ENCODE results near the gene AKNA. TPM values are rescaled to one million over a fixed set of nuclear protein-coding genes. Genes with fewer than 3 reads are reported as not detected.

Gene AKNA
- total and polyA plus RNA-seq, 2 experiments from 2014 or later = 6.6 to 13.8 TPM

- DNase-seq (ENCODE audit: low spot score) = peak; percentile 62
- no peaks in the 10 kb centered on the region for H3K9me3 ChIP-seq (ENCODE audit: low read depth)
- H3K4me1 ChIP-seq (ENCODE audit: insufficient read depth) = peaks cover 53% of the 10 kb centered on the region
- peaks cover 29% of the 10 kb centered on the region for H4K20me1 ChIP-seq (ENCODE audit: insufficient read depth, poor library complexity, severe bottlenecking)
- H3K27ac ChIP-seq = peak overlapping the region; percentile 92
- no peak overlapping the region for H2AFZ ChIP-seq
- H3K27me3 ChIP-seq = no peaks in the 10 kb centered on the region
- H3K36me3 ChIP-seq (replicated peaks; ENCODE audit: insufficient read depth, low read depth) = no peaks in the 10 kb centered on the region
- no peaks in the 10 kb centered on the region for H3K9me2 ChIP-seq (replicated peaks; ENCODE audit: insufficient read depth)
- no peak overlapping the region for H3K4me3 ChIP-seq
- H3K4me2 ChIP-seq = peak overlapping the region; percentile 94
- no peak for TF ChIP-seq EZH2phosphoT487 (IDR thresholded peaks at IDR 0.05; ENCODE audit: low read depth, severe bottlenecking, unreplicated experiment)
- TF ChIP-seq EZH2 (IDR thresholded peaks at IDR 0.05; ENCODE audit: borderline replicate concordance) = no peak
- TF ChIP-seq CTCF (IDR thresholded peaks at IDR 0.05; ENCODE audit: poor library complexity) = no peak
- WGBS (ENCODE audit: low lambda C conversion rate, missing lambda C conversion rate) = 69% methylated on average over 11 of the region's 11 CpGs
- H3K79me2 ChIP-seq = peaks cover 72% of the 10 kb centered on the region
Observed at GRCh38 chr9:114385397-114386181, 2.2 kb downstream of the AKNA start.

GRCh38 chr9:114384836-114385396 is 2.9 kb downstream of the AKNA start:
- WGBS (ENCODE audit: low lambda C conversion rate, missing lambda C conversion rate) = 95% methylated on average over 7 of the region's 7 CpGs
- Histone ChIP-seq H2AFZ (no peak overlapping the region), H3K9me2 (replicated peaks; ENCODE audit: insufficient read depth) (no peaks in the 10 kb centered on the region), H3K27ac (peak overlapping the region; percentile 92), H3K79me2 (peaks cover 69% of the 10 kb centered on the region), H3K36me3 (replicated peaks; ENCODE audit: insufficient read depth, low read depth) (no peaks in the 10 kb centered on the region), H4K20me1 (ENCODE audit: insufficient read depth, poor library complexity, severe bottlenecking) (peaks cover 29% of the 10 kb centered on the region), H3K4me2 (peak overlapping the region; percentile 94), H3K4me1 (ENCODE audit: insufficient read depth) (peaks cover 53% of the 10 kb centered on the region), H3K27me3 (no peaks in the 10 kb centered on the region), H3K4me3 (no peak overlapping the region), H3K9me3 (ENCODE audit: low read depth) (no peaks in the 10 kb centered on the region)
- DNase-seq (ENCODE audit: low spot score) = no peak
- TF ChIP-seq EZH2 (IDR thresholded peaks at IDR 0.05; ENCODE audit: borderline replicate concordance) (no peak), EZH2phosphoT487 (IDR thresholded peaks at IDR 0.05; ENCODE audit: low read depth, severe bottlenecking, unreplicated experiment) (no peak), CTCF (IDR thresholded peaks at IDR 0.05; ENCODE audit: poor library complexity) (no peak)

GRCh38 chr9:114384341-114384740 is 3.4 kb downstream of the AKNA start:
- no peak for TF ChIP-seq CTCF (IDR thresholded peaks at IDR 0.05; ENCODE audit: poor library complexity)
- no peak for TF ChIP-seq EZH2phosphoT487 (IDR thresholded peaks at IDR 0.05; ENCODE audit: low read depth, severe bottlenecking, unreplicated experiment)
- Histone ChIP-seq H3K27ac (no peak overlapping the region), H3K9me2 (replicated peaks; ENCODE audit: insufficient read depth) (no peaks in the 10 kb centered on the region), H3K4me3 (no peak overlapping the region), H3K27me3 (no peaks in the 10 kb centered on the region), H2AFZ (no peak overlapping the region), H4K20me1 (ENCODE audit: insufficient read depth, poor library complexity, severe bottlenecking) (peaks cover 29% of the 10 kb centered on the region), H3K4me1 (ENCODE audit: insufficient read depth) (peaks cover 51% of the 10 kb centered on the region), H3K79me2 (peaks cover 65% of the 10 kb centered on the region), H3K4me2 (no peak overlapping the region), H3K36me3 (replicated peaks; ENCODE audit: insufficient read depth, low read depth) (no peaks in the 10 kb centered on the region), H3K9me3 (ENCODE audit: low read depth) (no peaks in the 10 kb centered on the region)
- 100% methylated on average over 1 of the region's 1 CpG for WGBS (ENCODE audit: low lambda C conversion rate, missing lambda C conversion rate)
- DNase-seq (ENCODE audit: low spot score) = no peak

Measured in hepatocyte (in vitro differentiated cells).